Gastroesophageal sphincter (tissue), 4 donors: Measurements from ENCODE around the gene SCD. TPM values are rescaled to one million over a fixed set of nuclear protein-coding genes. Genes with fewer than 3 reads are reported as not detected.

ENCODE experiments used
- ATAC-seq: fragments of 150-250 bp; one replicate; pipeline ENCODE4 v1.9.1; 2016; ENCODE audit warnings: mild to moderate bottlenecking, moderate library complexity
- H3K27ac ChIP-seq, 4 donors: fragments of 200-600 bp; sonication (generic) in 3 of 4; 1 replicate in 3 of 4; 2 replicates in 1 of 4; pipeline ENCODE4 v1.5.1; 2016 to 2019
- H3K27me3 ChIP-seq: fragments of 200-600 bp; sonication (generic); one replicate; pipeline ENCODE4 v1.5.1; 2019
- H3K36me3 ChIP-seq, 2 donors: fragments of 200-600 bp; sonication (generic); one replicate each; pipeline ENCODE4 v1.5.1; 2019; ENCODE audit warnings: control low read depth in 1 of 2
- H3K4me1 ChIP-seq, 3 donors: fragments of 200-600 bp; sonication (generic); 1 replicate in 2 of 3; 2 replicates in 1 of 3; pipeline ENCODE4 v1.5.1; 2016 to 2019; ENCODE audit warnings: control low read depth in 2 of 3
- H3K4me3 ChIP-seq, 2 donors: fragments of 200-600 bp; sonication (generic); one replicate each; pipeline ENCODE4 v1.5.1; 2019; ENCODE audit warnings: mild to moderate bottlenecking in 1 of 2, moderate library complexity in 1 of 2
- H3K9me3 ChIP-seq, 3 donors: fragments of 200-600 bp; sonication (generic); one replicate each; pipeline ENCODE4 v1.5.1; 2017 to 2019; ENCODE audit warnings: control low read depth in 2 of 3
- CTCF ChIP-seq, 4 experiments: fragments of 200-600 bp in 2 of 4; fragments of 450-650 bp in 2 of 4; sonication (generic) in 1 of 4; IDR thresholded peaks; one replicate each; pipeline ENCODE4 v1.5.1; 2017 to 2019; ENCODE audit warnings: antibody characterized with exemption in 4 of 4, mild to moderate bottlenecking in 2 of 4, moderate library complexity in 2 of 4
- EP300 ChIP-seq: sonication (generic); formaldehyde crosslinking; IDR thresholded peaks from one replicate; pipeline ENCODE4 v1.6.1; 2017; ENCODE audit warnings: antibody characterized with exemption, mild to moderate bottlenecking
- POLR2A ChIP-seq, 2 donors: fragments of 450-650 bp; IDR thresholded peaks; one replicate each; pipeline ENCODE4 v1.6.1; 2017; ENCODE audit warnings: antibody characterized with exemption in 2 of 2, mild to moderate bottlenecking in 2 of 2, moderate library complexity in 1 of 2
- POLR2AphosphoS5 ChIP-seq: sonication (generic); formaldehyde crosslinking; IDR thresholded peaks from one replicate; pipeline ENCODE4 v1.6.1; 2017; ENCODE audit warnings: antibody characterized with exemption
- WGBS, 2 donors: methylation state at CpG; one replicate each; pipeline ENCODE4 v1.1.5; 2018; ENCODE audit warnings: low coverage in 1 of 2; 5-methylcytosine and 5-hydroxymethylcytosine counted together
- small RNA-seq, 4 donors: library from RNA; depleted of rRNA; stranded (forward); fragments of <200 nt; gene quantifications; one replicate each; pipeline ENCODE3, GENCODE V24; 2016
- total RNA-seq, 4 donors: library from RNA; depleted of rRNA; stranded (reverse); fragments of >200 nt; gene quantifications; one replicate each; pipeline ENCODE4 v1.1.0, GENCODE V29; 2016

The SCD gene
- total RNA-seq, 4 donors from 2014 or later, result 9.1 to 25.2 (median 14.0) TPM

- Histone ChIP-seq H3K27ac (no peak overlapping the region), H3K4me1 (no peaks in the 10 kb centered on the region), H3K4me3 (no peak overlapping the region), H3K27me3 (no peaks in the 10 kb centered on the region), H3K36me3 (no peaks in the 10 kb centered on the region), H3K9me3 (no peaks in the 10 kb centered on the region)
- WGBS, 2 donors, result 67 to 100% methylated on average over 2 of the region's 2 CpGs
- TF ChIP-seq CTCF (IDR thresholded peaks at IDR 0.05), result no peak
- no peak for TF ChIP-seq EP300
- no peak for TF ChIP-seq POLR2AphosphoS5
- no peak for TF ChIP-seq POLR2A (IDR thresholded peaks at IDR 0.05)
- no peak for ATAC-seq
These were observed 48.6 kb downstream of the SCD start for GRCh38 chr10:100395626-100396025.

- WGBS, 2 donors, result 93 to 95% methylated on average over 3 to 4 of the region's 4 CpGs
- Histone ChIP-seq H3K4me3 (no peak overlapping the region), H3K9me3 (no peaks in the 10 kb centered on the region), H3K36me3 (no peaks in the 10 kb centered on the region), H3K27ac (no peak overlapping the region), H3K4me1 (no peaks in the 10 kb centered on the region), H3K27me3 (no peaks in the 10 kb centered on the region)
- no peak for ATAC-seq
- TF ChIP-seq CTCF (IDR thresholded peaks at IDR 0.05) (no peak), POLR2A (IDR thresholded peaks at IDR 0.05) (no peak), POLR2AphosphoS5 (no peak), EP300 (no peak)
These were observed 49.6 kb downstream of the SCD start for GRCh38 chr10:100396605-100397004.

GRCh38 chr10:100401631-100402328 is 54.7 kb downstream of the SCD start:
- 70 to 80% methylated on average over 3 to 4 of the region's 4 CpGs for WGBS, 2 donors
- TF ChIP-seq POLR2A (IDR thresholded peaks at IDR 0.05) (no peak), CTCF (IDR thresholded peaks at IDR 0.05) (no peak), EP300 (no peak), POLR2AphosphoS5 (no peak)
- Histone ChIP-seq H3K4me3 (no peak overlapping the region), H3K27me3 (no peaks in the 10 kb centered on the region), H3K4me1 (no peaks in the 10 kb centered on the region), H3K36me3 (no peaks in the 10 kb centered on the region), H3K27ac (no peak overlapping the region), H3K9me3 (no peaks in the 10 kb centered on the region)
- no peak for ATAC-seq

GRCh38 chr10:100403734-100404133 is 56.7 kb downstream of the SCD start:
- Histone ChIP-seq H3K4me1 (no peaks in the 10 kb centered on the region), H3K27me3 (no peaks in the 10 kb centered on the region), H3K4me3 (no peak overlapping the region), H3K27ac (no peak overlapping the region), H3K36me3 (no peaks in the 10 kb centered on the region), H3K9me3 (no peaks in the 10 kb centered on the region)
- 76 to 100% methylated on average over 1 to 3 of the region's 3 CpGs for WGBS, 2 donors
- TF ChIP-seq POLR2AphosphoS5, result no peak
- no peak for TF ChIP-seq CTCF (IDR thresholded peaks at IDR 0.05)
- TF ChIP-seq EP300, result no peak
- no peak for TF ChIP-seq POLR2A (IDR thresholded peaks at IDR 0.05)
- ATAC-seq, result no peak

- Histone ChIP-seq H3K36me3 (no peaks in the 10 kb centered on the region), H3K9me3 (peaks cover 0 to 8% (median 0%) of the 10 kb centered on the region in 3 donors), H3K4me3 (no peak overlapping the region), H3K27me3 (peaks cover 5% of the 10 kb centered on the region), H3K27ac (no peak overlapping the region), H3K4me1 (no peaks in the 10 kb centered on the region)
- no peak for TF ChIP-seq EP300
- 71 to 80% methylated on average over 1 to 2 of the region's 3 CpGs for WGBS, 2 donors
- no peak for ATAC-seq
These were observed 66.1 kb downstream of the SCD start for GRCh38 chr10:100413173-100413572.

Small RNA genes lying within 50 kb of the gene (small RNA-seq; reads per million reads assigned to genes)
- 0 reads per million in 4 donors for gene RF00019

Other genes with a start within 250 kb of the SCD start
- gene ERLIN1, start 161.2 kb upstream of the SCD start, total RNA-seq, result 10 to 100 TPM in 3 of 4 donors, 1 to 10 TPM in 1; 5.9 to 20.5 (median 12.4) TPM
- gene CHUK, start 117.6 kb upstream of the SCD start, total RNA-seq, result 10 to 100 TPM; 18.3 to 33.8 (median 25.4) TPM
- gene CWF19L1, start 79.6 kb upstream of the SCD start, total RNA-seq, result 10 to 100 TPM in 3 of 4 donors, 1 to 10 TPM in 1; 9.3 to 20.7 (median 15.8) TPM
- gene BLOC1S2, start 60.6 kb upstream of the SCD start, total RNA-seq, result 10 to 100 TPM; 13.8 to 29.6 (median 19.3) TPM
- gene PKD2L1, start 17.0 kb upstream of the SCD start, total RNA-seq, result not detected
- gene WNT8B, start 115.8 kb downstream of the SCD start, total RNA-seq, result not detected
- gene SEC31B, start 172.6 kb downstream of the SCD start, total RNA-seq, result 10 to 100 TPM in 1 of 4 donors, 1 to 10 TPM in 3; 1.1 to 10.7 (median 6.3) TPM
- 100 to 1,000 TPM; 268 to 317 (median 283) TPM for gene NDUFB8, start 182.6 kb downstream of the SCD start, total RNA-seq
- gene HIF1AN, start 188.7 kb downstream of the SCD start, total RNA-seq, result 10 to 100 TPM in 3 of 4 donors, 1 to 10 TPM in 1; 9.0 to 20.3 (median 15.7) TPM